Naive B cell (primary cell): ENCODE results near the gene COG8. TPM values are rescaled to one million over a fixed set of nuclear protein-coding genes. Genes with fewer than 3 reads are reported as not detected.

Experiments
- ATAC-seq, 2 donors: fragments of 150-1000 bp; cut with Tn5 transposase; 2 replicates each; pipeline ENCODE4 v1.10.0; 2021; ENCODE audit warnings: low read depth in 2 of 2, mild to moderate bottlenecking in 2 of 2, moderate library complexity in 2 of 2
- DNase-seq: peaks from one replicate; pipeline ENCODE4 v3.0.0; 2022
- H3K27ac Mint-ChIP-seq, 6 donors: one replicate each; pipeline ENCODE4 v1.8.0; 2020 to 2022; ENCODE audit warnings: mild to moderate bottlenecking in 6 of 6, mixed read lengths in 6 of 6, moderate library complexity in 5 of 6, inconsistent platforms in 2 of 6
- H3K27me3 Mint-ChIP-seq, 3 donors: one replicate each; pipeline ENCODE4 v1.8.0; 2021 to 2022; ENCODE audit warnings: mixed read lengths in 3 of 3, mild to moderate bottlenecking in 1 of 3
- H3K36me3 Mint-ChIP-seq, 2 donors: one replicate each; pipeline ENCODE4 v1.8.0; 2020 to 2022; ENCODE audit warnings: mixed read lengths in 2 of 2, inconsistent platforms in 1 of 2, mild to moderate bottlenecking in 1 of 2
- H3K4me1 Mint-ChIP-seq, 3 donors: one replicate each; pipeline ENCODE4 v1.8.0; 2020 to 2022; ENCODE audit warnings: mixed read lengths in 3 of 3, inconsistent platforms in 1 of 3, mild to moderate bottlenecking in 1 of 3, moderate library complexity in 1 of 3
- H3K4me3 Mint-ChIP-seq, 8 donors: one replicate each; pipeline ENCODE4 v1.8.0; 2020 to 2022; ENCODE audit warnings: mild to moderate bottlenecking in 8 of 8, mixed read lengths in 8 of 8, moderate library complexity in 8 of 8, inconsistent platforms in 2 of 8
- H3K9me3 Mint-ChIP-seq, 7 donors: one replicate each; pipeline ENCODE4 v1.8.0; 2020 to 2022; ENCODE audit warnings: mixed read lengths in 7 of 7, mild to moderate bottlenecking in 5 of 7, inconsistent platforms in 2 of 7, moderate library complexity in 1 of 7
- polyA plus RNA-seq, 6 donors: library from polyadenylated mRNA; unstranded; fragments of 300-500 nt; fragmentation: Illumina TruSeq; gene quantifications; one replicate each; pipeline ENCODE4 v1.2.3, GENCODE V29; 2021; ENCODE audit warnings: low read depth in 6 of 6

Gene COG8, protein sequence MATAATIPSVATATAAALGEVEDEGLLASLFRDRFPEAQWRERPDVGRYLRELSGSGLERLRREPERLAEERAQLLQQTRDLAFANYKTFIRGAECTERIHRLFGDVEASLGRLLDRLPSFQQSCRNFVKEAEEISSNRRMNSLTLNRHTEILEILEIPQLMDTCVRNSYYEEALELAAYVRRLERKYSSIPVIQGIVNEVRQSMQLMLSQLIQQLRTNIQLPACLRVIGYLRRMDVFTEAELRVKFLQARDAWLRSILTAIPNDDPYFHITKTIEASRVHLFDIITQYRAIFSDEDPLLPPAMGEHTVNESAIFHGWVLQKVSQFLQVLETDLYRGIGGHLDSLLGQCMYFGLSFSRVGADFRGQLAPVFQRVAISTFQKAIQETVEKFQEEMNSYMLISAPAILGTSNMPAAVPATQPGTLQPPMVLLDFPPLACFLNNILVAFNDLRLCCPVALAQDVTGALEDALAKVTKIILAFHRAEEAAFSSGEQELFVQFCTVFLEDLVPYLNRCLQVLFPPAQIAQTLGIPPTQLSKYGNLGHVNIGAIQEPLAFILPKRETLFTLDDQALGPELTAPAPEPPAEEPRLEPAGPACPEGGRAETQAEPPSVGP
- polyA plus RNA-seq, result 10 to 100 TPM; 25.4 to 57.1 (median 34.3) TPM

DNA sequence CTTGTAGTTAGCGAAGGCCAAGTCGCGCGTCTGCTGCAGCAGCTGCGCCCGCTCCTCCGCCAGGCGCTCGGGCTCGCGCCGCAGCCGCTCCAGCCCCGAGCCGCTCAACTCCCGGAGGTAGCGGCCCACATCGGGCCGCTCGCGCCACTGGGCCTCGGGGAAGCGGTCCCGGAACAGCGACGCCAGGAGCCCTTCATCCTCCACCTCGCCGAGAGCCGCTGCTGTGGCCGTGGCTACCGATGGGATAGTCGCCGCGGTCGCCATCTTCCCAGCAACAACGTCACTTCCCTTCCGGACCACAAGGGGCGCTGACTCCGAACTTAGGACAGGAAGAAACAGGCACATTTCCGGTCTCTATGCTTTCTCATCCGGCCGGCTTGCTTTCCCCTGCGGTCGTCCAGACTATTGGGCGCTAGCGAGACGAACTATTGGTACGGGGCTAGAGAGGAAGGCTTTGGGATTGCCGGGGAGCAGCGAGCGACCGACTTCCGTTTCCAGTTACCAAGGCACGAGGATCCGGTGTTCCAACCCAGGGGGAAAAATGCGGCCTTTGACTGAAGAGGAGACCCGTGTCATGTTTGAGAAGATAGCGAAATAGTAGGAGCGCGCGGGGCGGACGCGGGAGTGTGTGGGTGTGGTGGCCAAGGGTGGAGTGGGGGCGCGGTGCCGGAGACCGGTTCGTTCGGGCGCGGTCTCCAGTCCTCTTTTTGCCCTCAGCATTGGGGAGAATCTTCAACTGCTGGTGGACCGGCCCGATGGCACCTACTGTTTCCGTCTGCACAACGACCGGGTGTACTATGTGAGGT is at the start of gene COG8, which contains the start of gene NIP7:
Gene COG8, minus strand, starts transcription at position 276 of the 806 bp plus-strand sequence. Its CDS starts 12 bp downstream, at position 264.
Gene NIP7, plus strand, starts transcription at position 484 of the 806 bp plus-strand sequence. Its CDS starts 58 bp downstream, at position 542.
- H3K27me3 Mint-ChIP-seq, result no peaks in the 10 kb centered on the region
- no peaks in the 10 kb centered on the region for H3K9me3 Mint-ChIP-seq
- peak within 1 kb of the TSS; percentile 93 to 100 (median 100) for H3K4me3 Mint-ChIP-seq
- peak within 1 kb of the TSS; percentile 95 to 99 (median 97) for H3K27ac Mint-ChIP-seq
- ATAC-seq (peak; percentile 87 to 91), DNase-seq (peak; percentile 89)
- H3K36me3 Mint-ChIP-seq, result peaks cover 8 to 10% of the 10 kb centered on the region in 2 donors
- peaks cover 22 to 46% (median 44%) of the 10 kb centered on the region in 3 donors for H3K4me1 Mint-ChIP-seq

DNA sequence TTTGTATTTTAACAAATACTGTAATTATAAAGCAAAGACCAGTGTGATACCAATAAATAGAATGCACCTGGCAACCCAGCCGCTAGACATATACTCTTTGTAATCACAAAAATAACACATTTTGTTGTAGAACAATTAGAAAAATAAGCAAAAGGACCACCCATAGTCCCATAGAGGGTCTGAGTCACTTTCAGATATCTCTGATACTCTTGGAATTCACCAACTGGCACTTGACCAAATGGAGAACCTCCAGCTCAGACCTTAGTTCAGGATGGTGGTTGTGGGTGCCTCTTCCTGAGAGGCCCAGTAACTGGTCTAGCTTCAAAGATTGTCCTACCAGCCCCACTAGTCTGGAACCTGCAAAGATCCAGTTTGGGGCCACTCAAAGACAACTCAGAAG is 47.2 kb upstream of the COG8 start:
- Mint-ChIP-seq H3K4me1 (peaks cover 20 to 34% (median 33%) of the 10 kb centered on the region in 3 donors), H3K36me3 (peaks cover 7 to 8% of the 10 kb centered on the region in 2 donors), H3K27ac (peak overlapping the region in 1 of 6 donors; percentile 95), H3K27me3 (no peaks in the 10 kb centered on the region), H3K4me3 (peak overlapping the region in 7 of 8 donors; percentile 89 to 96 (median 94)), H3K9me3 (no peaks in the 10 kb centered on the region)
- no peak for DNase-seq
- ATAC-seq, result no peak

DNA sequence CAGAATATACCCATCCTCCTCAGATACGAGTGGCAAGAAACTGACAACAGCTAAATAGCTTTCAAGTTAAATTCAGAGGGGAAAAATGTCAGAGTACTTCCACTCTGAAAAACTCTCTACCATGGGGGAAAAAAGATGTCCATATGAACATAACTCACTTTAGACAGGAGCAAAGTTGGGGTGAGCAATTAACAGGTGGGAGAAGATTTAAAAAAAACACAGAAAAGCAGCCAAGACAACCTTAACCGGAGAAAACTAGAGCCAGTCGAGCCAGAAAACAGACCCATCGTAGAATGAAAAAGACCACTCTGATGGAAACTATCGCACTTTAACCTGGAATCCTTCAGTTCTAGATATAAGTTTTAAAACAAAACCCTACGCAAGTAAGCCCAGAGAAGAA is 45.6 kb upstream of the COG8 start:
- H3K4me1 Mint-ChIP-seq, result peaks cover 20 to 44% (median 38%) of the 10 kb centered on the region in 3 donors
- H3K27me3 Mint-ChIP-seq, result no peaks in the 10 kb centered on the region
- DNase-seq, result no peak
- peaks cover 7 to 8% of the 10 kb centered on the region in 2 donors for H3K36me3 Mint-ChIP-seq
- H3K4me3 Mint-ChIP-seq, result peak overlapping the region; percentile 83 to 96 (median 92)
- ATAC-seq, result no peak
- peak overlapping the region; percentile 84 to 97 (median 94) for H3K27ac Mint-ChIP-seq
- no peaks in the 10 kb centered on the region for H3K9me3 Mint-ChIP-seq

DNA sequence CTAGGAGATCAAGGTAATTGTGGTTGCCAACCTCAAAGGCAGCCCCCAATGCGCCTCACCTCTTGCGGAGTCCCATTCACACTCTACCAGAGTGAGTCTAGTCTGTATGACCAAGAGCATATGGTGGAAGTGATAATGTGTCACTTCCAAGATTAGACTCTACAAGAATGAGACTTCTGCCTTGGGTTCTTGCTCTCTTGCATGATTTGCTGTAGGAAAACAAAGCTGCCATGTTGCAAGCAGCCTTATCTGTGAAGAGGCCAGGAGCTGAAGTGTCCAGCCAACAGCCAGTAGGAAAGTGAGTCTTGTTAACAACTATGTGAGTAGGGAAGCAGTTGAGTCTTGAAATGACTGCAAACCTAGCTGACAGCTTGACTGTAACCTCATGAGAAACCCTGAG is 43.1 kb upstream of the COG8 start:
- Mint-ChIP-seq H3K9me3 (no peaks in the 10 kb centered on the region), H3K36me3 (peaks cover 14 to 20% of the 10 kb centered on the region in 2 donors), H3K4me3 (peak overlapping the region in 2 of 8 donors; percentile 20 to 34), H3K27me3 (no peaks in the 10 kb centered on the region), H3K4me1 (peaks cover 27 to 44% (median 43%) of the 10 kb centered on the region in 3 donors), H3K27ac (peak overlapping the region in 3 of 6 donors; percentile 63 to 95 (median 92))
- ATAC-seq (no peak), DNase-seq (no peak)

DNA sequence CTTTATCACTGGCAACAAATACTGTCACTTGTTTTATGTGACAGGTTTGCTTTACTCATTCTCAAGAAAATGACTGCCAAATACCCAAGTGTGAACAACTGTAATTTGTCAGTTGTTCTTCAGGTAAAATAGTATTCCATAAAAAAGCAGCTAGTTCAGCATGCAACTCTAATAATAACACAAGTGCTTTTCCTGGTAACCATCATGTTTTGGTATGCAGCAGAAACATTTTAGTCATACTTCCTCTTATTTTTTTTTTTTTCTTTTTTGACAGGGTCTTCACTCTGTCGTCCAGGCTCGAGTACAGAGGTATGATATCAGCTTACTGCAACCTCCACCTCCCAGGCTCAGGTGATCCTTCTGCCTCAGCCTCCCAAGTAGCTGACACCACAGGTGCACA is 41.9 kb upstream of the COG8 start:
- no peaks in the 10 kb centered on the region for H3K9me3 Mint-ChIP-seq
- peaks cover 14 to 20% of the 10 kb centered on the region in 2 donors for H3K36me3 Mint-ChIP-seq
- DNase-seq (peak; percentile 14), ATAC-seq (no peak)
- H3K27ac Mint-ChIP-seq, result peak overlapping the region in 5 of 6 donors; percentile 59 to 85 (median 78)
- H3K4me3 Mint-ChIP-seq, result peak overlapping the region in 4 of 8 donors; percentile 38 to 45 (median 41)
- no peaks in the 10 kb centered on the region for H3K27me3 Mint-ChIP-seq
- peaks cover 27 to 43% (median 42%) of the 10 kb centered on the region in 3 donors for H3K4me1 Mint-ChIP-seq

DNA sequence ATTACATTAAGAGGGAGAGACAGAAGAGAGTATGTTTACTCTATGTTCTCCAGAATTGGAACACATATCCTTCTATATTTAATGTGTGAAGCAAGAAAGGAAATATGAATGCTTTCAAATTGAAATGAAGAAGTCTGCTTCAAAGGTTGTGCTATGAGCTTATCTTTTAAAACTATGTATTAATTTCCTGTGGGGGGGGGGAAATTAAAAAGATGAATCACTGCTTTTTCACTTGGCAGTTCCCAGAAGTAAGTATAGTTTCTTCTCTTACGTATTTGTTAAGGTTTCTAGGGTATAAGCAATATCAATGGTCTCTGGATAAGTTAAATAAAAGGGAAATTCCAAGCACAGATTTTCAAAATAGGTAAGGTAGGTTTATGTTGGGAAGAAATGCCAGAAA is 39.4 kb upstream of the COG8 start:
- no peaks in the 10 kb centered on the region for H3K9me3 Mint-ChIP-seq
- peaks cover 11 to 28% (median 24%) of the 10 kb centered on the region in 3 donors for H3K4me1 Mint-ChIP-seq
- no peak for DNase-seq
- H3K27me3 Mint-ChIP-seq, result no peaks in the 10 kb centered on the region
- peak overlapping the region in 4 of 6 donors; percentile 22 to 65 (median 42) for H3K27ac Mint-ChIP-seq
- H3K36me3 Mint-ChIP-seq, result peaks cover 14 to 20% of the 10 kb centered on the region in 2 donors
- ATAC-seq, result no peak
- H3K4me3 Mint-ChIP-seq, result no peak overlapping the region

DNA sequence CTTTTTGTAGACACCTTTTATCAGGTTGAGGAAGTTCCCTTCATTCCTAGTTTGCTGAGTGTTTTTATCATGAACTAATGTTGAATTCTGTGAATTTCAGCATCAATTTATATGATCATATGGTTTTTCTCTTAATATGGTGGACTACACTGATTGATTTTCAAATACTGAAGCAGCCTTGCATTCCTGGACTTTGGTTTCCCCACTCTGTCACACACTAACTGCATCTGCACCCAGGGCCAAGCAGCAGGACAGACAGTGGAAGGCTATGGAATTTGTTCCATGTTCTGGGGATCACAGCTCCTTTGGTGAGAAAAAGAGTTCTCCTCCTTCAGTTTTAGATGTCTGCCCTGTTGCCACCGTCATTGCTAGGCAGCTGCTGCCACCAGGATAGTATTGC is 38.7 kb upstream of the COG8 start:
- peaks cover 11 to 29% (median 19%) of the 10 kb centered on the region in 3 donors for H3K4me1 Mint-ChIP-seq
- no peak overlapping the region for H3K4me3 Mint-ChIP-seq
- no peaks in the 10 kb centered on the region for H3K9me3 Mint-ChIP-seq
- H3K27me3 Mint-ChIP-seq, result no peaks in the 10 kb centered on the region
- no peak for ATAC-seq
- no peak for DNase-seq
- H3K36me3 Mint-ChIP-seq, result peaks cover 14 to 20% of the 10 kb centered on the region in 2 donors
- peak overlapping the region in 4 of 6 donors; percentile 27 to 73 (median 46) for H3K27ac Mint-ChIP-seq

DNA sequence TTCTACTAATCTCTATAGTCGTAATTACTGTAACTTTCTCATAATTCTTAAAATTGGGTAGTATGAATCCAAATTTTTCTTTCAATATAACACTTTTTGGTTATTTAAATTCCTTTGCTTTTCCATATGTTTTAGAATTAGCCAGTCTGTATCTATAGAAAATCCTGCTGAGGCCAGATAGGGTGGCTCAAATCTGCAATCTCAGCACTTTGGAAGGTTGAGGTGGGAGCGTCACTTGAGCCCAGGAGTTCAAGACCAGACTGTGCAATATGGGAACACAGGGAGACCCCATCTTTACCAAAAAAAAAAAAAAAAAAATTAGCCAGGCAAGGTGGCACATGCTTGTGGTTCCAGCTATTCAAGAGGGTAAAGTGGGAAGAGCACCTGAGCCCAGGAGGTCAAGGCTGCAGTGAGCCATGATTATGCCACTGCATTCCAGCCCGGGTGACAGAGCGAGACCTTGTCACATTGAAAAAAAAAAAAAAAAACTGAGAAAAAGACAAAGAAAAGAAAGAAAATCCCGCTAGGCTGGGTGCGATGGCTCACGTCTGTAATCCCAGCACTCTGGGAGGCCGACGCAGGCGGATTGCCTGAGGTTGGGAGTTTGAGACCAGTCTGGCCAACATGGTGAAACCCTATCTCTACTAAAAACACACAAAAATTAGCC is 37.2 kb upstream of the COG8 start:
- Mint-ChIP-seq H3K4me3 (no peak overlapping the region), H3K27me3 (no peaks in the 10 kb centered on the region), H3K27ac (peak overlapping the region in 2 of 6 donors; percentile 36 to 81), H3K9me3 (no peaks in the 10 kb centered on the region), H3K4me1 (peaks cover 15 to 31% (median 17%) of the 10 kb centered on the region in 3 donors), H3K36me3 (peaks cover 7 to 13% of the 10 kb centered on the region in 2 donors)
- no peak for ATAC-seq
- no peak for DNase-seq

DNA sequence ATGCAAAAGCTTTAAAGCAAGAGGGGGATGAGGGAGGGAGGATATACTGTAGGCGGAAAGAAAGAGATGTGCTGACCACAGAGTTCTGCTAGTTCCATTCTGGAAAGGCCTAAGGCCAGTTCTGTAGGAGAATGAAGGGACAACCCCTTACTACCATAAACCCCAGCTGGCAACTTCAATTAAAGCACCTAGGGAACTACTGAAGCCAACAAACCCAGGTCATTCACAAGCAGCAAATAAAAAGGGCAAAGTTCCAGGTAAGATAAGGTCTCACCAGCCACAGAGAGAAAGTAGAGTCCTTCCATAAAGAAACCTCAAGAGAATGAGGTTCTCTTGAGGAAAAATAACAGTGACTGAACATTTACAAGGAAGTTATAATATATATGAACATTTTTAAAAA is 33.7 kb upstream of the COG8 start:
- no peak for ATAC-seq
- peaks cover 30 to 46% (median 34%) of the 10 kb centered on the region in 3 donors for H3K4me1 Mint-ChIP-seq
- peak overlapping the region in 3 of 6 donors; percentile 78 to 95 (median 87) for H3K27ac Mint-ChIP-seq
- H3K4me3 Mint-ChIP-seq, result no peak overlapping the region
- H3K27me3 Mint-ChIP-seq, result no peaks in the 10 kb centered on the region
- peaks cover 13 to 26% of the 10 kb centered on the region in 2 donors for H3K36me3 Mint-ChIP-seq
- peaks cover 0 to 2% (median 0%) of the 10 kb centered on the region in 7 donors for H3K9me3 Mint-ChIP-seq
- no peak for DNase-seq

DNA sequence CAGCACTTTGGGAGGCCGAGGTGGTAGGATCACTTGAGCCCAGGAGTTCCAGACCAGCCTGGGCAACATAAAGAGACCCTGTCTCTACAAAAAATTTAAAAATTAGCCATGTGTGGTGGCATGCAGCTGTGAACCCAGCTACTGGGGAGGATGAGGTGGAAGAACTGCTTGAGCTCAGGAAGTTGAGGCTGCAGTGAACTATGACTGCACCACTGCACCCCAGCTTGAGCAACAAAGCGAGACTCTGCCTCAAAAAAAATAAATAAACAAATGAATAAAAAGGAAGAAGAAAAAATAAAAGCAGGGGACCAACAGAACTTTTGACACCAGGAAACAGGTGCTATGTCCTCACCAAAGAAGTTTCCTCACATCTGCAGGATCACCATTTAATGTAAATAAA is 32.2 kb upstream of the COG8 start:
- H3K27me3 Mint-ChIP-seq, result no peaks in the 10 kb centered on the region
- H3K9me3 Mint-ChIP-seq, result peaks cover 0 to 2% (median 0%) of the 10 kb centered on the region in 7 donors
- H3K27ac Mint-ChIP-seq, result peak overlapping the region; percentile 7 to 92 (median 88)
- DNase-seq, result peak; percentile 31
- H3K4me3 Mint-ChIP-seq, result peak overlapping the region in 6 of 8 donors; percentile 59 to 90 (median 67)
- peak; percentile 94 to 96 for ATAC-seq
- peaks cover 24 to 46% (median 34%) of the 10 kb centered on the region in 3 donors for H3K4me1 Mint-ChIP-seq
- peaks cover 17 to 24% of the 10 kb centered on the region in 2 donors for H3K36me3 Mint-ChIP-seq

DNA sequence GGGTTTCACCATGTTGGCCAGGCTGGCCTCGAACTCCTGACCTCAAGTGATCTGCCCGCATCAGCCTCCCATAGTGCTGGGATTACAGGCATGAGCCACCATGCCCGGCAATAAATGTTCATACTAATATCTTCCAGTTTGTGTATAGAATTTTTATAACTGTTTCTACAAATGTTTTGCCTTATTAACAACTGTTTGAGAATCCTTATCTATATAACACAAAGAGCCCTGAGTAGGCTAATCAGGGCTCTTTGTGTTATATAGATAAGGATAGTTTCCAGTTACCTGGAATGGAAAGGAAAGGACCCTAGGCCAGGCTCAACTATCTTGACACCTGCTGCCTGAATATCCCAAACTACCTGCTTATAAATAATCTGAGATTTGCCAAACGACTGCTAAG is 29.5 kb upstream of the COG8 start:
- H3K27me3 Mint-ChIP-seq, result no peaks in the 10 kb centered on the region
- H3K27ac Mint-ChIP-seq, result peak overlapping the region in 2 of 6 donors; percentile 10 to 87
- DNase-seq (no peak), ATAC-seq (no peak)
- H3K4me1 Mint-ChIP-seq, result peaks cover 29 to 46% (median 36%) of the 10 kb centered on the region in 3 donors
- H3K36me3 Mint-ChIP-seq, result peaks cover 23 to 38% of the 10 kb centered on the region in 2 donors
- H3K4me3 Mint-ChIP-seq, result no peak overlapping the region
- peaks cover 0 to 2% (median 0%) of the 10 kb centered on the region in 7 donors for H3K9me3 Mint-ChIP-seq

DNA sequence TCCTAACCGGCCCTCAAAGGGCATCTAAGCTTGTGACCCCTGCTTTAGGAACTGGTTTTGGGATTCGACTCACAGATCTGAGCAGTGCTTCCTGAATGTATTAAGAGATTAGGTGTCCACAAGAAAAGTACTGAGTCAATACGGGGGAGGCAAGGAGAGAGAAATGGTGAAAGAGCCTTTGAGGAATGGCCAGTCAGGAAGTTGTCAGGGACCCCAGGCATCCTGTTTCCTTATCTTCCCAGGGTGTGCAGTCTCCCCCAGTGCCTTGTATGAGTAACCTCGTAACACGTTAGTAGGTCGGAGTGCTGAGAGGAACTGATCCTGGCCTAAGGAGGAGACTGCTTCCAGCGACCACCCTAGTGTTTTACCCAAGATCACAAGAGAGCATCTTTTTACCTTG is 28.6 kb upstream of the COG8 start:
- peaks cover 28 to 42% (median 38%) of the 10 kb centered on the region in 3 donors for H3K4me1 Mint-ChIP-seq
- H3K27me3 Mint-ChIP-seq, result no peaks in the 10 kb centered on the region
- peaks cover 23 to 38% of the 10 kb centered on the region in 2 donors for H3K36me3 Mint-ChIP-seq
- H3K4me3 Mint-ChIP-seq, result peak overlapping the region in 1 of 8 donors; percentile 25
- H3K27ac Mint-ChIP-seq, result peak overlapping the region in 4 of 6 donors; percentile 27 to 41 (median 32)
- DNase-seq, result no peak
- peaks cover 0 to 2% (median 0%) of the 10 kb centered on the region in 7 donors for H3K9me3 Mint-ChIP-seq
- no peak for ATAC-seq
